Mesenchymal stem cell (in vitro differentiated cells and primary cell): Measurements from ENCODE around the gene FAM3A.

Source experiments
- DNase-seq: peaks from one replicate; pipeline ENCODE4 v3.0.0-alpha.2; 2013
- H2AFZ ChIP-seq: one replicate; pipeline ENCODE4 v1.6.1; 2013; ENCODE audit warnings: low read depth, mild to moderate bottlenecking, control low read depth, inconsistent platforms, low read length, moderate library complexity
- H2AK5ac ChIP-seq: 2 replicates; pipeline ENCODE4 v1.6.1; 2013; ENCODE audit warnings: low read length, moderate library complexity, mild to moderate bottlenecking, inconsistent platforms; ENCODE audit not compliant: severe bottlenecking
- H2BK120ac ChIP-seq: one replicate; pipeline ENCODE4 v1.6.1; 2013; ENCODE audit warnings: low read depth, mild to moderate bottlenecking, inconsistent platforms, low read length, moderate library complexity
- H2BK12ac ChIP-seq, 2 experiments: one replicate each; pipeline ENCODE4 v1.6.1; 2013; ENCODE audit warnings: inconsistent platforms in 2 of 2, low read length in 2 of 2, mild to moderate bottlenecking in 2 of 2, moderate library complexity in 2 of 2, control low read depth in 1 of 2
- H2BK15ac ChIP-seq: one replicate; pipeline ENCODE4 v1.6.1; 2013; ENCODE audit warnings: mild to moderate bottlenecking, low read depth, inconsistent platforms; ENCODE audit not compliant: poor library complexity, severe bottlenecking
- H2BK5ac ChIP-seq: 2 replicates; pipeline ENCODE4 v1.6.1; 2013; ENCODE audit warnings: low read depth, mild to moderate bottlenecking, low read length, control low read depth, inconsistent platforms; ENCODE audit not compliant: poor library complexity, severe bottlenecking
- H3K14ac ChIP-seq, 2 experiments: one replicate each; pipeline ENCODE4 v1.6.1; 2013; ENCODE audit warnings: inconsistent platforms in 2 of 2, low read length in 2 of 2, control low read depth in 1 of 2, mild to moderate bottlenecking in 1 of 2, moderate library complexity in 1 of 2
- H3K18ac ChIP-seq, 2 experiments: one replicate each; pipeline ENCODE4 v1.6.1; 2013; ENCODE audit warnings: inconsistent platforms in 2 of 2, low read length in 2 of 2, control low read depth in 1 of 2, low read depth in 1 of 2, mild to moderate bottlenecking in 1 of 2
- H3K23ac ChIP-seq, 2 experiments: one replicate each; pipeline ENCODE4 v1.6.1; 2013; ENCODE audit warnings: inconsistent platforms in 2 of 2, low read length in 2 of 2, mild to moderate bottlenecking in 2 of 2, moderate library complexity in 2 of 2, control low read depth in 1 of 2
- H3K27ac ChIP-seq: 2 replicates; pipeline ENCODE4 v1.5.1; 2013; ENCODE audit warnings: mild to moderate bottlenecking, moderate library complexity, low read length, control low read depth, inconsistent platforms; ENCODE audit not compliant: poor library complexity, severe bottlenecking
- H3K27me3 ChIP-seq, 2 experiments: 2 replicates each; pipeline versions ENCODE4 v1.6.1 to v1.7.0; 2013; ENCODE audit warnings: low read length in 2 of 2, mild to moderate bottlenecking in 2 of 2, moderate library complexity in 2 of 2, control low read depth in 1 of 2, inconsistent platforms in 1 of 2; ENCODE audit not compliant: control insufficient read depth in 1 of 2, insufficient read depth in 1 of 2
- H3K36me3 ChIP-seq, 2 experiments: 2 replicates each; pipeline versions ENCODE4 v1.6.1 to v1.7.0; 2013; ENCODE audit warnings: low read length in 2 of 2, control low read depth in 1 of 2, inconsistent platforms in 1 of 2, low read depth in 1 of 2, mild to moderate bottlenecking in 1 of 2; ENCODE audit not compliant: insufficient read depth in 2 of 2, control insufficient read depth in 1 of 2
- H3K4ac ChIP-seq, 2 experiments: one replicate each; pipeline ENCODE4 v1.6.1; 2013; ENCODE audit warnings: inconsistent platforms in 2 of 2, low read length in 2 of 2, mild to moderate bottlenecking in 2 of 2, moderate library complexity in 2 of 2, control low read depth in 1 of 2, low read depth in 1 of 2
- H3K4me1 ChIP-seq: 2 replicates; pipeline ENCODE4 v1.6.1; 2013; ENCODE audit warnings: low read depth, low read length, control low read depth; ENCODE audit not compliant: control insufficient read depth, insufficient read depth
- H3K4me2 ChIP-seq: 2 replicates; pipeline ENCODE4 v1.6.1; 2013; ENCODE audit warnings: low read length, mild to moderate bottlenecking, inconsistent platforms; ENCODE audit not compliant: poor library complexity, severe bottlenecking
- H3K4me3 ChIP-seq, 2 experiments: 2 replicates each; pipeline versions ENCODE4 v1.5.1 to v1.7.0; 2013; ENCODE audit warnings: low read length in 2 of 2, mild to moderate bottlenecking in 2 of 2, control low read depth in 1 of 2, low read depth in 1 of 2; ENCODE audit not compliant: insufficient read depth in 1 of 2
- H3K79me1 ChIP-seq: replicated peaks from 2 replicates; pipeline ENCODE4 v1.6.1; 2013; ENCODE audit warnings: mild to moderate bottlenecking, control low read depth, low read length, inconsistent platforms; ENCODE audit not compliant: poor library complexity, severe bottlenecking
- H3K9ac ChIP-seq: 2 replicates; pipeline ENCODE4 v1.7.0; 2013; ENCODE audit warnings: mild to moderate bottlenecking, low read length, moderate library complexity
- H3K9me3 ChIP-seq: 2 replicates; pipeline ENCODE4 v1.7.0; 2013; ENCODE audit warnings: mild to moderate bottlenecking, low read length; ENCODE audit not compliant: control insufficient read depth
- H4K8ac ChIP-seq: one replicate; pipeline ENCODE4 v1.6.1; 2013; ENCODE audit warnings: inconsistent platforms, mild to moderate bottlenecking, low read length, moderate library complexity
- H4K91ac ChIP-seq: one replicate; pipeline ENCODE4 v1.6.1; 2013; ENCODE audit warnings: mild to moderate bottlenecking, low read length, inconsistent platforms
- WGBS: methylation state at CpG from one replicate; pipeline ENCODE4 v1.1.7; 2013; ENCODE audit warnings: mixed read lengths; 5-methylcytosine and 5-hydroxymethylcytosine counted together

The FAM3A gene

GRCh38 chrX:154534526-154535322 lies 18.7 kb upstream of the FAM3A start:
- Histone ChIP-seq H2BK12ac (peak overlapping the region; percentile 46 to 77), H3K14ac (peak overlapping the region in 1 of 2 experiments; percentile 69), H3K27ac (peak overlapping the region; percentile 4), H4K8ac (peak overlapping the region; percentile 38), H3K36me3 (peaks cover 46 to 58% of the 10 kb centered on the region in 2 experiments), H2AK5ac (no peak overlapping the region), H4K91ac (peak overlapping the region; percentile 73), H3K9me3 (no peaks in the 10 kb centered on the region), H2AFZ (no peak overlapping the region), H3K79me1 (peaks cover 4% of the 10 kb centered on the region), H3K18ac (no peak overlapping the region), H3K4me3 (no peak overlapping the region), H2BK5ac (no peak overlapping the region), H3K4me1 (peaks cover 22% of the 10 kb centered on the region), H2BK120ac (no peak overlapping the region), H3K27me3 (peaks cover 0 to 16% of the 10 kb centered on the region in 2 experiments), H3K9ac (peak overlapping the region; percentile 18), H3K4me2 (no peak overlapping the region), H2BK15ac (peak overlapping the region; percentile 16), H3K4ac (no peak overlapping the region), H3K23ac (no peak overlapping the region)
- 32% methylated on average over 28 of the region's 34 CpGs for WGBS
- peak; percentile 78 for DNase-seq

- Histone ChIP-seq H2AFZ (no peak overlapping the region), H2BK120ac (no peak overlapping the region), H3K9me3 (no peaks in the 10 kb centered on the region), H3K79me1 (peaks cover 3% of the 10 kb centered on the region), H3K14ac (no peak overlapping the region), H2BK5ac (no peak overlapping the region), H3K4me1 (peaks cover 27% of the 10 kb centered on the region), H2BK15ac (no peak overlapping the region), H2BK12ac (no peak overlapping the region), H3K36me3 (peaks cover 39 to 53% of the 10 kb centered on the region in 2 experiments), H4K8ac (no peak overlapping the region), H4K91ac (no peak overlapping the region), H3K9ac (no peak overlapping the region), H3K27ac (no peak overlapping the region), H3K23ac (no peak overlapping the region), H3K27me3 (peaks cover 0 to 15% of the 10 kb centered on the region in 2 experiments), H3K4me3 (no peak overlapping the region), H2AK5ac (no peak overlapping the region), H3K4me2 (no peak overlapping the region), H3K18ac (no peak overlapping the region), H3K4ac (no peak overlapping the region)
- 94% methylated on average over 20 of the region's 23 CpGs for WGBS
- DNase-seq = no peak
These were observed 16.7 kb upstream of the FAM3A start for GRCh38 chrX:154532690-154533089.

- H3K18ac ChIP-seq = no peak overlapping the region
These were observed 15.6 kb upstream of the FAM3A start for GRCh38 chrX:154531626-154532025.

GRCh38 chrX:154530286-154530685 lies 14.3 kb upstream of the FAM3A start:
- Histone ChIP-seq H3K36me3 (peaks cover 28 to 43% of the 10 kb centered on the region in 2 experiments), H3K18ac (no peak overlapping the region), H4K8ac (no peak overlapping the region), H2AK5ac (no peak overlapping the region), H3K4me2 (no peak overlapping the region), H3K27me3 (peaks cover 0 to 21% of the 10 kb centered on the region in 2 experiments), H2BK12ac (no peak overlapping the region), H3K4me1 (peaks cover 29% of the 10 kb centered on the region), H2AFZ (no peak overlapping the region), H3K9me3 (no peaks in the 10 kb centered on the region), H2BK15ac (peak overlapping the region; percentile 30), H3K4me3 (no peak overlapping the region), H3K14ac (no peak overlapping the region), H4K91ac (no peak overlapping the region), H3K9ac (no peak overlapping the region), H3K23ac (no peak overlapping the region), H2BK120ac (no peak overlapping the region), H3K4ac (no peak overlapping the region), H2BK5ac (no peak overlapping the region), H3K79me1 (no peaks in the 10 kb centered on the region), H3K27ac (no peak overlapping the region)
- 92% methylated on average over 11 of the region's 11 CpGs for WGBS
- no peak for DNase-seq

More at GRCh38 chrX:154531626-154532025, 15.6 kb upstream of the FAM3A start:
- H3K9ac ChIP-seq = no peak overlapping the region
- no peak overlapping the region for H2BK15ac ChIP-seq
- H2BK120ac ChIP-seq = no peak overlapping the region
- H4K8ac ChIP-seq = no peak overlapping the region
- WGBS = 0% methylated on average over 2 of the region's 16 CpGs
- peaks cover 2% of the 10 kb centered on the region for H3K79me1 ChIP-seq
- H3K27me3 ChIP-seq = peaks cover 0 to 15% of the 10 kb centered on the region in 2 experiments
- H3K14ac ChIP-seq = no peak overlapping the region
- H3K36me3 ChIP-seq = peaks cover 39 to 53% of the 10 kb centered on the region in 2 experiments
- no peak overlapping the region for H3K4me2 ChIP-seq
- H2AK5ac ChIP-seq = no peak overlapping the region
- H4K91ac ChIP-seq = no peak overlapping the region
- H2BK12ac ChIP-seq = no peak overlapping the region
- peaks cover 29% of the 10 kb centered on the region for H3K4me1 ChIP-seq
- H3K9me3 ChIP-seq = no peaks in the 10 kb centered on the region
- H2AFZ ChIP-seq = no peak overlapping the region
- peak; percentile 87 for DNase-seq
- no peak overlapping the region for H3K23ac ChIP-seq
- H3K4ac ChIP-seq = no peak overlapping the region
- peak overlapping the region; percentile 89 for H3K27ac ChIP-seq
- no peak overlapping the region for H3K4me3 ChIP-seq
- H2BK5ac ChIP-seq = no peak overlapping the region
